Stimulated activated CD4-positive, alpha-beta T cell treated with anti-CD3 and anti-CD28 coated beads, Interleukin-12 subunit alpha, Interleukin-12 subunit beta, amount 100 ng/mL, for 48 hours (primary cell): ENCODE results near the gene USP11.
A peak's percentile ranks its signal among the peaks of the same experiment; 100 is the strongest.

Experiments
- DNase-seq, 3 donors: peaks; one replicate each; pipeline ENCODE4 v3.0.0-alpha.2; 2020; ENCODE audit warnings: low read depth in 2 of 3, low spot score in 1 of 3

Gene USP11

DNA sequence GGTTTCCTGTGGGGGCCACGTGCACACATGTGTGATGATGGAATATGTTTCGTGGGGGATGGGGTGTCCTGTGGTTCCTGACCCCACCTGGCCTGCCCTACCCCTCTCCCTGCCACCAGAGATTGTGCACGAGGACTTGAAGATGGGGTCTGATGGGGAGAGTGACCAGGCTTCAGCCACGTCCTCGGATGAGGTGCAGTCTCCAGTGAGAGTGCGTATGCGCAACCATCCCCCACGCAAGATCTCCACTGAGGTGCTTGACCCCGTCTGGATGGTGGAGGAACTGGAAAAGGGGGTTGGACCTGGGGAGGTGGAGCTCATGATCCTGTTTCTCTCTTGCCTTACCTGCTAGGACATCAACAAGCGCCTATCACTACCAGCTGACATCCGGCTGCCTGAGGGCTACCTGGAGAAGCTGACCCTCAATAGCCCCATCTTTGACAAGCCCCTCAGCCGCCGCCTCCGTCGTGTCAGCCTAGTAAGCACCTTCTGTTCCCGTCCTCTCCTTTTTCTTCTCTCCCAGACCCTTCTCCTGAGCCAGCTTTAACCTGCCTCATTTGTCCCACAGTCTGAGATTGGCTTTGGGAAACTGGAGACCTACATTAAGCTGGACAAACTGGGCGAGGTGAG is 8.4 kb upstream of the USP11 start:
- no peak for DNase-seq

- DNase-seq = no peak
Measured at GRCh38 chrX:47224896-47225290, 7.9 kb upstream of the USP11 start.

- DNase-seq = no peak
Measured at GRCh38 chrX:47226071-47226470, 6.7 kb upstream of the USP11 start.

DNA sequence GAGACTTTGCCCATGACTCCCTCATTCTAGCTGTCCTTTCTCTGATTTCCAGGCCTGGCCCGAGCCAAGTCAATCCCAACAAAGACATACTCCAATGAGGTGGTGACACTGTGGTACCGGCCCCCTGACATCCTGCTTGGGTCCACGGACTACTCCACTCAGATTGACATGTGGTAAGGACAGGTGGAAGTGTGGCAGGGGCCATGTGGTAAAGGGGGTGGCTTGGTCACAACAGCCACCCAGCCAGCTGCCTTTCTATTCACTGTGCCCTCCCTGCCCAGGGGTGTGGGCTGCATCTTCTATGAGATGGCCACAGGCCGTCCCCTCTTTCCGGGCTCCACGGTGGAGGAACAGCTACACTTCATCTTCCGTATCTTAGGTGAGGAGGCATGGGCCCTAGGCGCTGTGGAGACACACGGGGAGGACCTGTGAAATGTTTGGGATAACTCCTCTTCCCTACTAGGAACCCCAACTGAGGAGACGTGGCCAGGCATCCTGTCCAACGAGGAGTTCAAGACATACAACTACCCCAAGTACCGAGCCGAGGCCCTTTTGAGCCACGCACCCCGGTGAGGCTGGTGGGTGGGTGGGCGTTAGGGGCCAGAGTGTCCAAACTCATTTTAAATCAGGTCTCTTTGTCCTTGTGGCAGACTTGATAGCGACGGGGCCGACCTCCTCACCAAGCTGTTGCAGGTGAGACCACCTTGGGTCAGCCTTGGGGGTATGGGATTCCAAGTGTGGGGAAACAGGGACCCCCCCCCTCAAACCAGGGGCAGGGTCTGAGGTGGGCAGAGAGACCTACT is 6.1 kb upstream of the USP11 start:
- no peak for DNase-seq

DNA sequence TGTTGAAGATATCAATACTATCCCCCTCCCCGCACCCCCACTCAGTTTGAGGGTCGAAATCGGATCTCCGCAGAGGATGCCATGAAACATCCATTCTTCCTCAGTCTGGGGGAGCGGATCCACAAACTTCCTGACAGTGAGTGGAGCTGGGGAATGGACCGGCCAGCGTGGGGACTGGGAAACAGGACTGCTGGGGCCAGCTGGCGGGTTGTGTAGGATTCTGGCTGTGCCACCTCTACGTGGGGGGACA is 5.5 kb upstream of the USP11 start:
- DNase-seq = no peak

DNA sequence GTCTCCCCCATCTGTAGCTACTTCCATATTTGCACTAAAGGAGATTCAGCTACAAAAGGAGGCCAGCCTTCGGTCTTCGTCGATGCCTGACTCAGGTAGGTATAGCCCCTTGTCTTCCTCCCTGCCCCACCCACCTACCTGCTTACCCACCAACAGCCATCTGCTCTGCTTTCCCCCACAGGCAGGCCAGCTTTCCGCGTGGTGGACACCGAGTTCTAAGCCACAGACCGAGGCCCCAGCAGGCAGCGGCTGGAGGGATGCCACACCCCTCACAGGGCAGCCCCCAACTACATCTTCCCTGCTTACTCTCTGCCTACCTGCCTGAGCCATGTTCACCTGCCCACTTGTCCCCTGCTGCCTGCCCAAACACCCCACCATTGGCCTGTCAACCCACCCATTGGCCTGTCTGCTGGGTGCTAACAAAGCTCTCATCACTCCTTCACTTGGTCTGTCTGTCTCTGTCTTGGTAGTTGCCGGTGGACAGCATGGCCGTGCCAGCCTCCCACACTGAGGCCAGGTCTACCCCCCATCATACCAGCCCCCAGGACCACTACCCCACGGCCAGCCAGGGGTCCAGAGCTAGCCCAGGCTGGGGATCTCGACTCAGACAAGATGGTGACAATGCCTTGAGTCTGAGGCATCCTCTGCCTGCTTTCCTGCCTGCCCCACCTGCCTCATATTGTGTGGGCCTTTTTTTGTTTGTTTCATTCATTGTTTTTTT is 4.1 kb upstream of the USP11 start:
- DNase-seq = no peak

DNA sequence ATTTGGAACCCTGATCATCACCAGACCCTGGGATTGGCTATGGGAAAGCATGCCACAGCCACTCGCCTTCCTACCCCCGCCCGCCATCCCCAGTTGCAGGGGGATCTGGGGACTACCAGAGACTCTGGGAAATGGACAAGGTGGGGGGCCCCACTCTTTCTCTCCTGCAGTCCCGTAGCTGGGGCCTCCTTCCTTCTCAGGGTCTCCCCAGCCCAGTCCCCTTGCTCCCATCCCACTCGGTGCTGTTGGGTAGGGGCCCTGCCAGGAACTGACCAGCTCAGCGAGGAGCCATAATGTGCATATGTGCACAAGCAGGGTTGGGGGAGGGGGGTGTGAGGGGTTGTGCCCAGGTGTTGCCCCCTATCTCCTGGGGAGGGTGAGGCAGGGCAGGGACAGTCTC is 3.4 kb upstream of the USP11 start:
- DNase-seq = no peak

DNA sequence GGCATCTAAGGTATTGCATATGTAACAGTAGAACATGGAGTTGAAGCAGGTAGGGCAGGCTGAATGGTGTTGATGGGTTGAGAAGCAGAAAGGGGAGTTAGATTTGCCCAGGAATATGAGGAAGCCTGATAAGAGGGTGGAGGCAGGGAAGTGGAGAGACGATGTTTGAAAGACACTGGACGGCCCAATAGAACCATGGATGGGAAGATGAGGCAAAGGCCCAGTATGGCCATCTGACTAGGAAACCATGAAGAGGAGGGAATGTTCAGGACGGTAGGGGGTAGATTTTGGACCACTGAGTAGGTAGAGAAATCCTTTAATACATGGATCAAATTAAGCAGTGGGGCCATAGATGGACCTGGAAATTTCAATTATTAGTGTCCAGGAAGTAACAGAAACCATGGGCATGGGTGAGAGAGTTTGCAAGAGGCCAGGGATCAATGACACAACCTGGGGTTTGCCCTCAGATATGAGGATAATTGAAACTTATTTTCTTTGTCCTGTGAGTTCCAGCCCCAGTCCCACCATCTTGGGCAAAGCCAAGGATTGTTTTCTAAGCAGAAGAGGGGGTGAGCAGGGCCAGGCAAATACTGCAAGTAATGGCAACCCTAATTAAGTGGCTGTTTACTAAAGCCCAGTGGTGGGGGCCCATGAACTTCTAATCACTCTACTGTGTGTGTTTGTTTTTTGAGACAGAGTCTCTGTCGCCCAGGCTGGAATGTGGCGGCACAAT is 2.5 kb upstream of the USP11 start:
- no peak for DNase-seq

DNA sequence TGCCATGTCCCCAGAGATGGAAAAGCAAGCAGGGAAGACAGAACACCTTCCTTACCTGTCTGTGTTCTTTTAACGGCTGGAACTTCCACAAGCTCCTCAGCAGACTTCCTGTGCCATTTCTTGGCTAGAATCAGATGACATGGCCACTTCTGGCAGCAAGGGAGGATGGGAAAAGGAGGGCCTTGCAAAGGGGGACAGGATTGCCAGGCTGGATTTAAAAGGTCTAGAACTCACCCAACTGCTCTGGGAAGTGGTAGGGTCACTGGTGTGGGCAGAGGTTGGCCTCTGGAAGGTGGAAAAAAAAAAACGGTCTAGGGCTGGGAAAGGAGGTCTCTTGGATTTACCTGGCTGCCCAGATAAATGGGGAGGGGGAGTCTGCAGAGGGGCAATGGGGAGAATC is 1.6 kb upstream of the USP11 start:
- DNase-seq = no peak

DNA sequence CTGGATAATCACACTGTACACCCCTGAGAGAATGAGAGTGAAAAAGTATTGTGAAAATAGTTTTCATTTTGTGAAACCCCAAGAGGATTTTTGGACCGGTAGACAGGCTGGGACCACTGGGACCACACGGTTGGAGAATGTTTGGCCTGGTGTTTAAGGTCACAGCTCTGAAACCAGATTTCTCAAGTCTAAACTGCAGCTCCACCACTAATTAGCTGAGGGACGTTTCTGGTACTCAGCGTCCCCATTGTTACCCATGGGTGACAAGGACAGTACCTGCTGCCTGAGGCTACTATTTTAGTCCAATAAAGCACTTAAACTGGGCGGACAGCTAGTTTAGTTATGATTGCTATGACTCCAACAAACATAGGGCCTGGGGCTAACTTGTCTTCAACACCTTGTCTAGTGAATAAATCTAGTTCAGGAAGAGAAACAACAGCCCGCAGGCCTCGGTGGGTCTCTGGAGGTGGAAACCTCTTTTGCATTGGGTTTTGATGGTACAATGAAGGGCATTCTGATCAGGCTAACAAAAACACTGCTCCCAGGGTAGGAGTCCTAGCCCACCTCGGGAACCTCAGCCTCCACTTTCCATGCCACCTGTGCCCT is 509 bp upstream of the USP11 start:
- DNase-seq = no peak

- DNase-seq = peak; percentile 86 to 92 (median 89)
Measured at GRCh38 chrX:47233333-47234113, 714 bp downstream of the USP11 start.

DNA sequence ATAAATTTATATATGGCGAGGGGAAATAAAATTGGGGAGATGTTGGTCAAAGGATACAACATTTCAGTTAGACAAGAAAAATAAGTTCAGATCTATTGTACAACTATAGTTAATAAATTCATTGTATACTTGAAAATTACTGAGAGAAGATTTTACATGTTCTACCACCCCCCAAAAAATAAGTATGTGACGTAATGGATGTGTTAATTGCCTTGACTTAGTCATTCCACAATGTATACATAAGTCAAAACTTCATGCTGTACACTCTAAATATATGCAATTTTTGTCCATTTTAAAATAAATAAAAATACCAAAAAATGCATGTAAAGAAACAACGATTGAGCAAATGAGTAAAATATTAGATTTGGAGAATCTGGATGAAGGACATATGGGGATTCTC is 1.8 kb downstream of the USP11 start:
- no peak for DNase-seq

DNA sequence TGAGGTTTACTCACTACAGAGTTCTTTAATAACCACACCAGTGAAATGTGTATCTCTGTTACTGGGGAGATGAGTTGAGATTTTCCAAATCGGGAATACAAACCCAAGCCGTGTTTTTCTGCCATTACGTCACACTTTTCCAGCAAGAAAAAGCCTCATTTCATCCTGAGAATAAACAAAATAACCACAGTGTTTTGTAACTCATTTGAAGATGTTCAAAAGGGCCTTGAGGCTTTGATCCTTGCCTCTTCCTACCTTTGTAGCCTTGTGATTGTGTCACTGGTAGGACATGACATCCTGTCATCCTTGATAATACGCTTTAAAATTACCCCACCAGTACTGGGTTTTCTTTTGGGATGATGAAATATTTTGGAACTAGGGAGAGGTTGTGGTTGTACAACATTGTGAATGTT is 2.9 kb downstream of the USP11 start:
- DNase-seq = no peak

DNA sequence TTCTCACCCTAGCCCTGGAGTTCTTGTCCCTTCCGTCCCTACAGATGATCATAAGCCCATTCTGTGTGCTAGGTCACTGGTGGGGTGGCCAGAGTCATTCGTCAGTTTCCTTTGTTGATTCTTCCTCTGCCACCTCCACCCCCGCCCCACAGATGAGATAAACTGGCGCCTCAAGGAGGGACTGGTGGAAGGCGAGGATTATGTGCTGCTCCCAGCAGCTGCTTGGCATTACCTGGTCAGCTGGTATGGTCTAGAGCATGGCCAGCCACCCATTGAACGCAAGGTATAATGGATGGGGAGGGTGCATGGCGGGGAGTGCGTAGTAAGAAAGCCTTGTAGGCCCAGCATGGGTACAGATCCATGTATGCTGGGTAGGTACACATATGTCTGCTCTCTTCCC is 6.4 kb downstream of the USP11 start:
- DNase-seq = no peak

- no peak for DNase-seq
Measured at GRCh38 chrX:47239898-47240545, 7.2 kb downstream of the USP11 start.

DNA sequence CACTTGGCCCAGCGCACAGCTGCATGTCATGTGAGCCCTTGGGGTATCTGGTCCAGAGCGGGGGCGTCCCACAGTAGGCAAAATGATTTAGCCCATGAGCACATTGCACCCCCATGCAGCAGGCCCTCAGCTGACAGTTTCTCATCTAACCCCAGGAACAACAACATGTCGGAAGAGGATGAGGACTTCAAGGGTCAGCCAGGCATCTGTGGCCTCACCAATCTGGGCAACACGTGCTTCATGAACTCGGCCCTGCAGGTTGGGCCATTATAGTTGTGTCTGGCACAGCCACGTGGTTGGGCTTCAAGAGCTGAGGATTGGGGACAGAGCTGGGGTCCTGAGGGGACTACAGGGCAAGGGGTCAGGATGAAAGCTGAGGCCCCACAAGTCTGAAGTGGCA is 7.8 kb downstream of the USP11 start:
- no peak for DNase-seq

- no peak for DNase-seq
Measured at GRCh38 chrX:47241201-47242011, 8.6 kb downstream of the USP11 start.

DNA sequence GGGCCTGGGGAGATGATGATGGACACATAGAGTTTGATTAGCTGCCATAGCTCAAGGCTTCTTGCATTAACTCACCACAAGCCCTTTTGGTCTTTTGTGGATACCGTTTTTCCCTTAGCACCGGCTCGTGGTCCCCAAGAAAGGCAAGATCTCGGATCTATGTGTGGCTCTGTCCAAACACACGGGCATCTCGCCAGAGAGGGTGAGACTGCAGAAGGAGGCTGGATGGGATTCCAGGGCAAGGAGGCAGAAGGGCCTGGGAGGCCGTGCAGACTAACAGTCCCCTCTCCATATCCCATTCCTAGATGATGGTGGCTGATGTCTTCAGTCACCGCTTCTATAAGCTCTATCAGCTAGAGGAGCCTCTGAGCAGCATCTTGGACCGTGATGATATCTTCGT is 9.5 kb downstream of the USP11 start:
- DNase-seq = no peak

GRCh38 chrX:47243351-47243750 is 10.5 kb downstream of the USP11 start:
- no peak for DNase-seq
